IMR-90 (cell line): ENCODE results near the gene DSG3. TPM values are rescaled to one million over a fixed set of nuclear protein-coding genes. Genes with fewer than 3 reads are reported as not detected.

Experiments used
- ATAC-seq: fragments of 200-7000 bp; cut with Tn5 transposase; 2 replicates; pipeline ENCODE4 v1.9.1; 2020; ENCODE audit warnings: low read depth, mild to moderate bottlenecking, moderate library complexity
- BruUV-seq: library from RNA; stranded (reverse); fragments of 400-500 nt; replicated peaks from 2 replicates; lab custom pipeline; 2021; lab: Mats Ljungman, UMichigan
- CTCF ChIA-PET: fragments of 300-600 bp; formaldehyde crosslinking; extraction: SDS; loops from one replicate; lab custom pipeline; 2021; ENCODE audit warnings: antibody characterized with exemption; lab: Yijun Ruan, JAX
- POLR2A ChIA-PET: fragments of 300-600 bp; sonication (Branson Sonifier 250); formaldehyde crosslinking; loops from one replicate; lab custom pipeline; 2022; ENCODE audit warnings: antibody characterized with exemption; ENCODE audit not compliant: unreplicated experiment; lab: Charles Lee
- DNase-seq: peaks from one replicate; pipeline ENCODE4 v3.0.0; 2013
- H2AFZ ChIP-seq: replicated peaks from 2 replicates; pipeline ENCODE3; 2013; ENCODE audit warnings: low read length, mild to moderate bottlenecking; ENCODE audit not compliant: poor library complexity
- H2AK5ac ChIP-seq: 2 replicates; pipeline ENCODE4 v1.6.1; 2013; ENCODE audit warnings: low read depth, low read length, inconsistent platforms
- H2AK9ac ChIP-seq: replicated peaks from 2 replicates; pipeline ENCODE3; 2013; ENCODE audit warnings: mild to moderate bottlenecking, low read depth, low read length, moderate library complexity; ENCODE audit not compliant: poor library complexity
- H2BK120ac ChIP-seq: 2 replicates; pipeline ENCODE4 v1.6.1; 2013; ENCODE audit warnings: low read depth, low read length, inconsistent platforms
- H2BK15ac ChIP-seq: 3 replicates; pipeline ENCODE4 v1.6.1; 2013; ENCODE audit warnings: low read depth, low read length, inconsistent platforms
- H2BK20ac ChIP-seq: 2 replicates; pipeline ENCODE4 v1.6.1; 2013; ENCODE audit warnings: low read depth, mild to moderate bottlenecking, inconsistent platforms, low read length, moderate library complexity
- H2BK5ac ChIP-seq: 2 replicates; pipeline ENCODE4 v1.6.1; 2013; ENCODE audit warnings: mild to moderate bottlenecking, low read depth, low read length, inconsistent platforms; ENCODE audit not compliant: poor library complexity, severe bottlenecking
- H3K14ac ChIP-seq: replicated peaks from 2 replicates; pipeline ENCODE4 v1.6.1; 2013; ENCODE audit warnings: low read depth, low read length, inconsistent platforms
- H3K18ac ChIP-seq: 2 replicates; pipeline ENCODE4 v1.6.1; 2013; ENCODE audit warnings: low read depth, low read length, control low read depth
- H3K23ac ChIP-seq: 2 replicates; pipeline ENCODE4 v1.6.1; 2013; ENCODE audit warnings: low read depth, low read length, inconsistent platforms
- H3K27ac ChIP-seq: 2 replicates; pipeline ENCODE4 v1.5.1; 2013; ENCODE audit warnings: mild to moderate bottlenecking, control low read depth, low read length; ENCODE audit not compliant: insufficient read depth
- H3K27me3 ChIP-seq: 2 replicates; pipeline ENCODE4 v1.6.1; 2013; ENCODE audit warnings: low read length; ENCODE audit not compliant: control insufficient read depth, insufficient read depth
- H3K36me3 ChIP-seq: 2 replicates; pipeline ENCODE4 v1.6.1; 2013; ENCODE audit warnings: low read length, mixed read lengths; ENCODE audit not compliant: control insufficient read depth, insufficient read depth
- H3K4ac ChIP-seq: 2 replicates; pipeline ENCODE4 v1.6.1; 2013; ENCODE audit warnings: low read depth, low read length, inconsistent platforms
- H3K4me1 ChIP-seq: 2 replicates; pipeline ENCODE4 v1.6.1; 2013; ENCODE audit warnings: low read length, mixed read lengths; ENCODE audit not compliant: control insufficient read depth, insufficient read depth
- H3K4me2 ChIP-seq: 2 replicates; pipeline ENCODE4 v1.6.1; 2013; ENCODE audit warnings: low read depth, mild to moderate bottlenecking, control low read depth, low read length, moderate library complexity
- H3K4me3 ChIP-seq: 2 replicates; pipeline ENCODE4 v1.5.1; 2013; ENCODE audit warnings: low read depth, mild to moderate bottlenecking, control low read depth, low read length, moderate library complexity; ENCODE audit not compliant: insufficient read depth
- H3K56ac ChIP-seq: 2 replicates; pipeline ENCODE4 v1.6.1; 2013; ENCODE audit warnings: low read length, inconsistent platforms; ENCODE audit not compliant: insufficient read depth; ENCODE audit errors: extremely low read depth
- H3K79me1 ChIP-seq, 2 experiments: 2 replicates each; pipeline ENCODE4 v1.6.1; 2013; ENCODE audit warnings: low read length in 2 of 2, inconsistent platforms in 1 of 2, low read depth in 1 of 2
- H3K9ac ChIP-seq: 2 replicates; pipeline ENCODE4 v1.6.1; 2013; ENCODE audit warnings: low read depth, low read length, control low read depth
- H3K9me1 ChIP-seq: 2 replicates; pipeline ENCODE4 v1.6.1; 2013; ENCODE audit warnings: low read length, inconsistent platforms; ENCODE audit not compliant: insufficient read depth
- H3K9me3 ChIP-seq: 2 replicates; pipeline ENCODE4 v1.6.1; 2013; ENCODE audit warnings: low read length; ENCODE audit not compliant: control insufficient read depth, insufficient read depth
- H4K20me1 ChIP-seq: 2 replicates; pipeline ENCODE4 v1.6.1; 2013; ENCODE audit warnings: low read length, inconsistent platforms; ENCODE audit not compliant: insufficient read depth
- H4K5ac ChIP-seq: 2 replicates; pipeline ENCODE4 v1.6.1; 2013; ENCODE audit warnings: mild to moderate bottlenecking, low read depth, low read length, control low read depth
- H4K8ac ChIP-seq, 2 experiments: 2 replicates each; pipeline ENCODE4 v1.6.1; 2013; ENCODE audit warnings: low read depth in 2 of 2, low read length in 2 of 2, control low read depth in 1 of 2, inconsistent platforms in 1 of 2
- H4K91ac ChIP-seq: 2 replicates; pipeline ENCODE4 v1.6.1; 2013; ENCODE audit warnings: low read depth, low read length, inconsistent platforms; ENCODE audit not compliant: insufficient read depth
- CEBPB ChIP-seq: IDR thresholded peaks from 2 replicates; pipeline ENCODE4 v1.6.1; 2012; ENCODE audit warnings: low read depth, low read length, improper control_type of control experiment
- RAD21 ChIP-seq: IDR thresholded peaks from 2 replicates; pipeline ENCODE4 v1.6.1; 2012; ENCODE audit warnings: low read length, improper control_type of control experiment
- RCOR1 ChIP-seq: IDR thresholded peaks from 2 replicates; pipeline ENCODE4 v1.6.1; 2012; ENCODE audit warnings: mild to moderate bottlenecking, low read length, improper control_type of control experiment; ENCODE audit not compliant: insufficient replicate concordance
- WGBS, 2 experiments: methylation state at CpG; one replicate each; pipeline versions ENCODE4 v1.1.5 to v1.1.7; 2013; ENCODE audit warnings: missing lambda C conversion rate in 2 of 2; ENCODE audit not compliant: insufficient read length in 1 of 2; ENCODE audit errors: extremely low coverage in 2 of 2; 5-methylcytosine and 5-hydroxymethylcytosine counted together
- dilution Hi-C: fragments of 300-500 bp; cut with HindIII; formaldehyde crosslinking; loops from one replicate; pipeline ENCODE4 v1.14.3; 2018; ENCODE audit warnings: low sequenced_read_pairs; ENCODE audit not compliant: unreplicated experiment
- in situ Hi-C: fragments of 300-500 bp; cut with MboI; formaldehyde crosslinking; loops from 3 replicates; pipeline ENCODE4 v1.14.3; 2019; ENCODE audit warnings: low sequenced_read_pairs, inconsistent platforms, mixed read lengths
- intact Hi-C: fragments of 100-400 bp; cut with micrococcal nuclease; formaldehyde crosslinking; loops from 2 replicates; pipeline ENCODE4 v1.10.0; 2022
- polyA plus RNA-seq, 3 experiments: library from polyadenylated mRNA; depleted of rRNA; stranded (reverse); fragments of >200 nt; gene quantifications; 2 replicates each; pipeline ENCODE4 v1.2.3, GENCODE V29; 2012; ENCODE audit warnings: low replicate concordance in 1 of 3
- total RNA-seq: library from RNA; depleted of rRNA; stranded (reverse); fragments of >200 nt; gene quantifications from 2 replicates; pipeline ENCODE4 v1.2.3, GENCODE V29; 2012
- TF ChIP-seq, protein P1 (sequence below): conservative IDR thresholded peaks from 2 replicates; pipeline ENCODE4 v1.5.1; 2012; ENCODE audit warnings: mild to moderate bottlenecking, low read depth, low read length, improper control_type of control experiment

DSG3 gene
- total and polyA plus RNA-seq, 2 of the 4 experiments (the other 2 are of a cell fraction), result not detected

- H3K14ac ChIP-seq, result no peak overlapping the region
- no peaks in the 10 kb centered on the region for H3K27me3 ChIP-seq
- no peak overlapping the region for H3K56ac ChIP-seq
- no peak overlapping the region for H2AK9ac ChIP-seq
- H3K9me3 ChIP-seq, result peaks cover 2% of the 10 kb centered on the region
- H2AK5ac ChIP-seq, result no peak overlapping the region
- ATAC-seq, result no peak
- H3K9me1 ChIP-seq, result no peaks in the 10 kb centered on the region
- POLR2A ChIA-PET, result no interaction called here
- no peak overlapping the region for H3K4me3 ChIP-seq
- CTCF ChIA-PET, result interaction anchor here (0.6 kb wide), 1 partner anchor 318 kb away, joined by 3 read pairs; no protein-coding TSS in a partner anchor
- H3K23ac ChIP-seq, result no peak overlapping the region
- H3K4me1 ChIP-seq, result no peaks in the 10 kb centered on the region
- no peak overlapping the region for H2AFZ ChIP-seq
- H4K20me1 ChIP-seq, result no peaks in the 10 kb centered on the region
- no peak overlapping the region for H2BK20ac ChIP-seq
- no peak overlapping the region for H2BK15ac ChIP-seq
- no peak overlapping the region for H3K9ac ChIP-seq
- H3K4me2 ChIP-seq, result no peak overlapping the region
- H2BK120ac ChIP-seq, result no peak overlapping the region
- H3K4ac ChIP-seq, result no peak overlapping the region
- H3K27ac ChIP-seq, result no peak overlapping the region
- H4K8ac ChIP-seq, result no peak overlapping the region
- H3K18ac ChIP-seq, result no peak overlapping the region
- dilution Hi-C loops (no loop called here), intact Hi-C loops (no loop called here), in situ Hi-C loops (no loop called here)
- DNase-seq, result no peak
- H2BK5ac ChIP-seq, result no peak overlapping the region
- no peaks in the 10 kb centered on the region for H3K79me1 ChIP-seq
- TF ChIP-seq, protein P1, sequence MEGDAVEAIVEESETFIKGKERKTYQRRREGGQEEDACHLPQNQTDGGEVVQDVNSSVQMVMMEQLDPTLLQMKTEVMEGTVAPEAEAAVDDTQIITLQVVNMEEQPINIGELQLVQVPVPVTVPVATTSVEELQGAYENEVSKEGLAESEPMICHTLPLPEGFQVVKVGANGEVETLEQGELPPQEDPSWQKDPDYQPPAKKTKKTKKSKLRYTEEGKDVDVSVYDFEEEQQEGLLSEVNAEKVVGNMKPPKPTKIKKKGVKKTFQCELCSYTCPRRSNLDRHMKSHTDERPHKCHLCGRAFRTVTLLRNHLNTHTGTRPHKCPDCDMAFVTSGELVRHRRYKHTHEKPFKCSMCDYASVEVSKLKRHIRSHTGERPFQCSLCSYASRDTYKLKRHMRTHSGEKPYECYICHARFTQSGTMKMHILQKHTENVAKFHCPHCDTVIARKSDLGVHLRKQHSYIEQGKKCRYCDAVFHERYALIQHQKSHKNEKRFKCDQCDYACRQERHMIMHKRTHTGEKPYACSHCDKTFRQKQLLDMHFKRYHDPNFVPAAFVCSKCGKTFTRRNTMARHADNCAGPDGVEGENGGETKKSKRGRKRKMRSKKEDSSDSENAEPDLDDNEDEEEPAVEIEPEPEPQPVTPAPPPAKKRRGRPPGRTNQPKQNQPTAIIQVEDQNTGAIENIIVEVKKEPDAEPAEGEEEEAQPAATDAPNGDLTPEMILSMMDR, result no peak
- no peak for TF ChIP-seq RCOR1
- no peak for TF ChIP-seq RAD21
- no peak for TF ChIP-seq CEBPB
- no CpG with 5 or more reads among the region's 1 CpG for WGBS, 2 experiments
- H4K91ac ChIP-seq, result no peak overlapping the region
- no peaks in the 10 kb centered on the region for H3K36me3 ChIP-seq
- no TSS peak for BruUV-seq
- no peak overlapping the region for H4K5ac ChIP-seq
These were observed 17.0 kb upstream of the DSG3 start for GRCh38 chr18:31430554-31430953.
